HUES64 (cell line): Measurements from ENCODE around the gene CLDN12.
"Not testable (repeated sequence)": the region's sequence is repeated elsewhere in the genome, so short reads cannot be mapped to it uniquely, and the experiment has no call there.

ENCODE experiments used
- H3K27ac ChIP-seq: 2 replicates; pipeline ENCODE4 v1.7.0; 2013; ENCODE audit warnings: low read depth, low read length, inconsistent platforms
- H3K27me3 ChIP-seq: 2 replicates; pipeline ENCODE4 v1.6.1; 2013; ENCODE audit warnings: mild to moderate bottlenecking, low read length; ENCODE audit not compliant: insufficient read depth
- H3K36me3 ChIP-seq: 2 replicates; pipeline ENCODE4 v1.6.1; 2013; ENCODE audit warnings: mild to moderate bottlenecking, low read length; ENCODE audit not compliant: insufficient read depth
- H3K4me1 ChIP-seq: 2 replicates; pipeline ENCODE4 v1.6.1; 2013; ENCODE audit warnings: mild to moderate bottlenecking, low read length, moderate library complexity; ENCODE audit not compliant: insufficient read depth
- H3K4me3 ChIP-seq: 2 replicates; pipeline ENCODE4 v1.5.1; 2013; ENCODE audit warnings: mild to moderate bottlenecking, low read length, moderate library complexity
- H3K9ac ChIP-seq: 2 replicates; pipeline ENCODE4 v1.6.1; 2013; ENCODE audit warnings: mild to moderate bottlenecking, low read depth, low read length
- H3K9me3 ChIP-seq: 2 replicates; pipeline ENCODE4 v1.6.1; 2013; ENCODE audit warnings: low read depth, low read length; ENCODE audit not compliant: insufficient read depth
- WGBS: fragments of 150-250, 120-280 bp; methylation state at CpG from one replicate; pipeline ENCODE4 v1.1.7; 2013; ENCODE audit warnings: missing lambda C conversion rate; 5-methylcytosine and 5-hydroxymethylcytosine counted together

Gene CLDN12

DNA sequence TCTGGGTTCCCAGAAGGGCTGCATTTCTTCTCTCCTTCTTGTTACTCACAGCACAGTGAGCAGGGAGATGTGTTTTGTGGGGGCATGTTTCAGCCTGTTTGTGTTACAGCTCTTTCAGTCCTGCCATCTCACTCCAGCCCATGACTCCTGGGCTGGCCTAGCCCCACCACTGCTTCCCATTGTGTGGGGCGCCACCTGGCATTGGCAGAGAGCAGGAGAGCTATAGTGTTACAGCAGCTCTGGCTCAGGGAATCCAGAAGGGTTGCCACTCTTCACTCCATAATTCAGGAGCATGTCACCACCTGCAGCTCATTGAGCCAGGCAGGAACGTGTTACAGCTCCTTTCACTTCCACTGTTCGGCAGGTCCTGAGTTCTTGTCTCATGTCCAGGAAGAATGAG, 30.0 kb downstream of the CLDN12 start:
- WGBS, result 95% methylated on average over 3 of the region's 3 CpGs

DNA sequence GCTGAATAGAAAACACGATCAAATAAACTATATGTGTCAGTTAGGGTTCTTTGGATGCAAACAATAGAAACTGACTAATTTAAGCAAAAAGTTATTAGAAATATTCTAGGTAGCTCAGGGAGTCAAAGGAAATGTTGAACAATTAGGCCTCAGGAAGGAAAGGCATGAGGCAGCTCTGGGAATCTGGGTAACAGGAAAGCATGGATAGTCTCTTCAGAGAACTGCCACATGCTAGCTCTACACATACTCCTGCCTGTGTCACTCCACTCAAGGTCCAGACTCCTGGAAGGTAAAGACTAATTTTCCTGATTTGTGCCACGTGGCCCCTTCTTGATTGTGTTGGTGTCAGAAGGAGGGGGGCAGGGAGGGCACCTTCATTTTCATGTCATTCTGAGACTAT, 42.4 kb downstream of the CLDN12 start:
- H3K27me3 ChIP-seq, result no peaks in the 10 kb centered on the region
- no peak overlapping the region for H3K4me3 ChIP-seq
- no peak overlapping the region for H3K9ac ChIP-seq
- 75% methylated on average over 2 of the region's 2 CpGs for WGBS
- no peaks in the 10 kb centered on the region for H3K4me1 ChIP-seq
- H3K36me3 ChIP-seq, result no peaks in the 10 kb centered on the region
- H3K9me3 ChIP-seq, result no peaks in the 10 kb centered on the region
- H3K27ac ChIP-seq, result no peak overlapping the region

More for the DNA sequence above, 30.0 kb downstream of the CLDN12 start:
- Histone ChIP-seq H3K27ac (no peak overlapping the region), H3K9ac (no peak overlapping the region), H3K4me3 (no peak overlapping the region), H3K4me1 (no peaks in the 10 kb centered on the region), H3K9me3 (peaks cover 27% of the 10 kb centered on the region), H3K27me3 (no peaks in the 10 kb centered on the region), H3K36me3 (no peaks in the 10 kb centered on the region)

DNA sequence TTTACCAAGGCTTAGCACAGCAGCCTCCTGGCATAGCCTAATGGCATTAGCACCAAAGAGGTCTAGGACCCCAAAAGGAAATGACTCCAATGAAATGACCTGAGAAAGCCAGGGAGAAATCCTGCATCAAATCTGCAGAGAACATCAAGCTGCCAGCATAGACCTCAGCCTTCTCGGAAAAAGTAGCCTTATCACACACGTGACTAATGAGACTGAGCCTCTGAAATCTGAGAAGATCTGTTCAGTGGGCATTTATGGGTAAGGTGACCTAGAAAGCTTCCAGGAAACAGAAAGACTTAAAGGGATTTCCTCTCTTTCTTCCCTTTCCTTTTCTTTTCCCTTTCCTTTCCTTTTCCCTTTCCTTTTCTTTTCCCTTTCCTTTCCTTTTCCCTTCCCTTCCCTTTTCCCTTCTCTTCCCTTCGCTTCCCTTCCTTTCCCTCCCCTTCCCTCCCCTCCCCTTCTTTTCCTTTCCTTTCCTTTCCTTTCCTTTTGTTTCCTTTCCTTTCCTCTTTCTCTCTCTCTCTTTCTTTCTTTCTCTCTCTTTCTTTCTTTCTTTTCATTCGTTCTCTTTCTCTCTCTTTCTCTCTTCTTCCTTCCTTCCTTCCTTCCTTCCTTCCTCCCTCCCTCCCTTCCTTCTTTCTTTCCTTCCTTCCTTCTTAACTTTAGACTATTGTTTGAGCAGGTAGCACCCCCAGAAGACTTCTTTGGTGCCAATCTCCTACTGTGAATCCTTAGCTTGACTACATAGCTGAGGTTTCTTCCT, 43.1 kb downstream of the CLDN12 start:
- Histone ChIP-seq H3K9me3 (no peaks in the 10 kb centered on the region), H3K4me1 (no peaks in the 10 kb centered on the region), H3K27ac (no peak overlapping the region), H3K4me3 (no peak overlapping the region), H3K36me3 (no peaks in the 10 kb centered on the region), H3K9ac (no peak overlapping the region), H3K27me3 (no peaks in the 10 kb centered on the region)
- WGBS, result 70% methylated on average over 4 of the region's 4 CpGs

DNA sequence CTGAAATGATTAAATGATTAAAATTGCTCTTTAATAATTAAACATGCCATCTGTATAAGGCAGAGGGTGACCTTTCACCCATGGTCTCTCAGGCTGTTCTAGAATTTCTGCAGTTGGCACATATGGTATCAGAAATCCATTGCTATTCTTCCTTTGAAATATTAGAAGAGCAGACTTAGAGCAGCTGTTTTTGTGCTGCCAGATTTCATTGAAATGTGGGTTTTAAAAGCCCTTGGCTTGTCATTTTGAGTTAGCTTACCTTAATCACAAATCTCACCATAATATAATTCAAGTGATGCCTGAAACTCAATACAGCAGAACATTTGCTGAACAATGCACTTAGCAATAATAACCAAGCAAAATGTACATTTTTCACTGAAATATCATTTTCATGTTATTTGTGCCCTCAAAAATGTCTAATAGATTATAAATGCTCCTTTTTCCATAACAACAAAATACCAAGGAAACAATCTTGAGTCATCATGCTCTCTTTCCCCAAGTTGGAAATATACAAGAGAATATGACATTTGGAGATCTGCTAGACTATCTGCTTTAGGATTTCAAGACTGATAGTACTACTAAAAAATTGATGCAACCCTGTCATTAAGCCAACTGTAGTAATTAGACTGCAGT, 50.1 kb downstream of the CLDN12 start:
- Histone ChIP-seq H3K27me3 (no peaks in the 10 kb centered on the region; the same call in 1 of the 2 replicates), H3K4me1 (no peaks in the 10 kb centered on the region), H3K4me3 (no peak overlapping the region), H3K36me3 (no peaks in the 10 kb centered on the region), H3K27ac (no peak overlapping the region), H3K9ac (no peak overlapping the region), H3K9me3 (no peaks in the 10 kb centered on the region)

DNA sequence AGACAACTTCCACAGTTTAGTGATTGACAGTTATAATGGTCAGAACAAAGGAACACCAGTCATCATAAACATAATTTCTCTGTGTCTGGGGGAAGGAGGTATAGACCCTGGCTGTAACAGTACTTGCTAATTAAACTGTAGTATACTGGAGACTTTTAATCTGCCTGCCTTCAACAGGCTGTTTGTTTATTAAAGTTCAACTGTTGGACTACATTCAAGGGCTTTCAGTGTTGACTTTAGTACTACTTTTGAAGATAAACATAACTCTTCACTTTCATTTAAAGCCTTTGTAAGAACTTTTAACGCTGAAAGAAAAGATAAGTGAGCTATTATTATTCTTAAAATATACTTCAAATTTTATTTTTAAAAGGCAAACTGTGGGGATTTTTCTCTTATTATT, 50.7 kb downstream of the CLDN12 start:
- H3K9ac ChIP-seq, result no peak overlapping the region
- no peak overlapping the region for H3K27ac ChIP-seq
- no peaks in the 10 kb centered on the region for H3K4me1 ChIP-seq
- H3K36me3 ChIP-seq, result no peaks in the 10 kb centered on the region
- H3K4me3 ChIP-seq, result no peak overlapping the region
- no CpG with 5 or more reads among the region's 1 CpG for WGBS
- no peaks in the 10 kb centered on the region for H3K9me3 ChIP-seq
- no peaks in the 10 kb centered on the region; the same call in 1 of the 2 replicates for H3K27me3 ChIP-seq

DNA sequence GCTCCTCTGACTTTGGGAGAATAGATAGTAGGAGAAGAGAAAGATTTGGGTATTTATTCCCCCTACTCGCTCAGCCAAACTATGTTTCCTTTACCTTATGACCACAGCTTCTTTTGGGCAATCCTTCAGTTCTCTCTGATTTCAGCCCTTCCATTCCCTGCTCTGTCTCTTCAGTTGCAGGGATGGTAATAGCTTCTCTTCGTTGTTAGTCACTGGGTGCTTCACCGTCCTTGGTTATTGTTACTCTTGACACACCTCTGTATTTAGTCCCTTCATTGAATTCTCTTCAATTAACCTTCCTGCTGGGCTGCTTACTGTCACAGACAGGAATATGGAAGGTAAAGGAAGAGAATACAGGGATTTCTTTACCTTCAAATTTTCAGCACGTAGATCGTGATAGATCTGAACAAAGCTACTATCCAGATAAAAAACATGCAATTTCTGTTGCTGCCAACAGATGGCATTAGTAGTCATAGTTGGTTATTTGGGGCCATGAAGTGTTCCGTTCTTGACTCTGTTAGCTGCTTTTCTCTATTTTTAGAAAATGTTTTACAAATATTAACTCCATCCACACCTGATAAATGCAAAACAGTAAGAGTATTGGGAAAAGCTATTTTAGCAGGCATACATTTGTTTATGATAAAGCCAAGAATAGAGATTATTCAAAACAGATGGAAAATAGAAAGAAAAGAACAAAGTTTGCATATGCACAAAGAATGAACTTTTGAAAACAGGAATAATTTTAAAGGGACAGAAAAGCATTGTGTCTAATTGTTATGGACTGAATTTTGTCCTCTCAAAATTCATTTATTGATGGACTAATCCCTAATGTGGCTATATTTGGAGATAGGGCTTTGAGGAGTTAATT, 52.1 kb downstream of the CLDN12 start:
- Histone ChIP-seq H3K27ac (no peak overlapping the region), H3K9me3 (no peaks in the 10 kb centered on the region), H3K9ac (peak overlapping the region; percentile 66; the same call in 1 of the 2 replicates), H3K4me3 (peak overlapping the region; percentile 51), H3K4me1 (no peaks in the 10 kb centered on the region), H3K36me3 (no peaks in the 10 kb centered on the region), H3K27me3 (no peaks in the 10 kb centered on the region; the same call in 1 of the 2 replicates)
- WGBS, result 36% methylated on average over 5 of the region's 6 CpGs

DNA sequence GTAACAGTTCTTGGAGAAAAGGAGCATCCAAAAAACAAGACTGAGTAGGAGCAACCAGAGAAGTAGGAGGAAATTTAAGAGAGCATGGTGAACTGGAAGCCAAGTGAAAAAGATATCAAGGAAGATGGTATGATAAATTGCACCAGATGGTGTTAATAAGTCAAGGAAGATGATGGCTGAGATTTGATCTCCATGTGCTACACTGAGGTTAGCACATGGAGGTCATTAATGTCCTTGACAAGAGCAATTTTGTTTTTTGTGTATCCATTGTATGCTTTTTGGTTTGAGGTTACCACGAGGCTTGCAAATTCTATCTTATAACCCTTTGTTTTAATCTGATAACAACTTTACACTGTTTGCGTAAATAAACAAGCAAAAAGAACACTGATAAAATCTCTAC, 54.8 kb downstream of the CLDN12 start:
- H3K4me1 ChIP-seq, result no peaks in the 10 kb centered on the region
- H3K27me3 ChIP-seq, result no peaks in the 10 kb centered on the region; the same call in 1 of the 2 replicates
- H3K27ac ChIP-seq, result no peak overlapping the region
- no peak overlapping the region for H3K4me3 ChIP-seq
- H3K36me3 ChIP-seq, result no peaks in the 10 kb centered on the region
- H3K9me3 ChIP-seq, result no peaks in the 10 kb centered on the region
- WGBS, result 90% methylated on average over 2 of the region's 2 CpGs
- H3K9ac ChIP-seq, result no peak overlapping the region

DNA sequence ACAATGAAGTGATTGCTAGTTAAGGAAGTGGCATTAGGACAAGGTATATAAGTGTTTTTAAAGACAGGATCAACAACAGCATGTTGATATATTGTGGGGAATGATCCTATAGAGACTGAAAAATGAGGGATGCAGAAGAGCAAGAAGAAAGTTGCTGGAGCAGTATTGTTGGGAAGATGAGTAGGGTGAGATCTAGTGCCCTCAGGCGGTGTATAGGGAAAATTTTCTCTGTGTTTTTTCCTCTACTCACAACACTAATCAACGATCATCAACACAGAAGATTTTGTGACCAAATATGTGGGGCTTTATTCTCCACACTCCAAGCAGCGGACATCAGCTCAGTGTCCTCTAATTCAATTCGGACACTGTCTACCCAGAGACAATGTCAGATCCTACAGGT, 56.6 kb downstream of the CLDN12 start:
- WGBS, result 84% methylated on average over 3 of the region's 4 CpGs
- no peaks in the 10 kb centered on the region for H3K4me1 ChIP-seq
- H3K9me3 ChIP-seq, result peaks cover 10% of the 10 kb centered on the region
- H3K27me3 ChIP-seq, result no peaks in the 10 kb centered on the region; the same call in 1 of the 2 replicates
- H3K36me3 ChIP-seq, result no peaks in the 10 kb centered on the region
- H3K27ac ChIP-seq, result no peak overlapping the region
- no peak overlapping the region for H3K9ac ChIP-seq
- H3K4me3 ChIP-seq, result no peak overlapping the region

DNA sequence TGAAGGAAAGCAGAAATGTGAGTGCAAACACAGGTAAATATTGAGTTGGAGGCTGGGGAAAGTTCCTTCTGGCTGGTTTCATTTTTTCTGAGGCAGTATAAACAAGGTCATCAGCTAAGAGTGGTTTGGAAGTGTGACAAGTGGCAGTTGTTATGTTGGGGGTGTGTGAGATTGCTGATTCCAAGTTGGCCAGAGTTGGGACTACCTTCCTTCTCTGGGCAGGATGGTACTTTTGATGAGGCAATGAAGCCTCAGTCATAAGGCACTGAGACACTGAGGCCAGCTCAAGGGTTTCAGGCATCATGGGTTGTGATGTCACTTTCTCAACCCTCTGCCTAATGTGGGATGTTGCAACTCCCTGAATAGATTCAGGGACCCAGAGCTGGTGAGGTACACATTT, 58.0 kb downstream of the CLDN12 start:
- H3K9me3 ChIP-seq, result peaks cover 10% of the 10 kb centered on the region
- H3K36me3 ChIP-seq, result no peaks in the 10 kb centered on the region
- H3K27me3 ChIP-seq, result no peaks in the 10 kb centered on the region
- no peak overlapping the region for H3K27ac ChIP-seq
- no peak overlapping the region for H3K9ac ChIP-seq
- H3K4me1 ChIP-seq, result no peaks in the 10 kb centered on the region
- no peak overlapping the region for H3K4me3 ChIP-seq

DNA sequence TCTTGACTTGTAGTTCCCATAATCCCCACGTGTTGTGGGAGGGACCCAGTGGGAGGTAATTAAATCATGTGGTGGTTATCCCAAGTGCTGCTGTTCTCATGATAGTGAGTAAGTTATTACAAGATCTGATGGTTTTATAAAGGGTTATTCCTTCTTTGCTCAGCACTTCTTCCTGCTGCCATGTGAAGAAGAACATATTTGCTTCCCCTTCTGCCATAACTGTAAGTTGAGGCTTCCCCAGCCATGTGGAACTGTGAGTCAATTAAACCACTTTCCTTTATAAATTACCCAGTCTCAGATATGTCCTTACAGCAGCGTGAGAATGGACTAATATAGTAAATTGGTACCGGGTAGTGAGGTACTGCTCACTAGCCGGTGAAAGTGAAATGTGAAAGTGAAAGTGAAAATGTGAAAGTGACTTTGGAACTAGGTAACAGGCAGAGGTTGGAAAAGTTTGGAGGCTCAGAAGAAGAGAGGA, 59.9 kb downstream of the CLDN12 start:
- not testable (repeated sequence) for H3K36me3 ChIP-seq, H3K27me3 ChIP-seq, H3K4me3 ChIP-seq, H3K9me3 ChIP-seq, H3K27ac ChIP-seq, H3K4me1 ChIP-seq, H3K9ac ChIP-seq
- WGBS, result 89% methylated on average over 4 of the region's 4 CpGs
